Stimulated activated CD8-positive, alpha-beta memory T cell treated with anti-CD3 and anti-CD28 coated beads, Interleukin-2, amount 100 ng/mL, for 1 hour (primary cell): ENCODE measurements around the gene NDUFC2.
"Not testable (repeated sequence)": the region's sequence is repeated elsewhere in the genome, so short reads cannot be mapped to it uniquely, and the experiment has no call there.

Experiments
- DNase-seq, 2 donors: peaks; one replicate each; pipeline ENCODE4 v3.0.0-alpha.2; 2020; ENCODE audit warnings: low read depth in 2 of 2

NDUFC2 gene

DNA sequence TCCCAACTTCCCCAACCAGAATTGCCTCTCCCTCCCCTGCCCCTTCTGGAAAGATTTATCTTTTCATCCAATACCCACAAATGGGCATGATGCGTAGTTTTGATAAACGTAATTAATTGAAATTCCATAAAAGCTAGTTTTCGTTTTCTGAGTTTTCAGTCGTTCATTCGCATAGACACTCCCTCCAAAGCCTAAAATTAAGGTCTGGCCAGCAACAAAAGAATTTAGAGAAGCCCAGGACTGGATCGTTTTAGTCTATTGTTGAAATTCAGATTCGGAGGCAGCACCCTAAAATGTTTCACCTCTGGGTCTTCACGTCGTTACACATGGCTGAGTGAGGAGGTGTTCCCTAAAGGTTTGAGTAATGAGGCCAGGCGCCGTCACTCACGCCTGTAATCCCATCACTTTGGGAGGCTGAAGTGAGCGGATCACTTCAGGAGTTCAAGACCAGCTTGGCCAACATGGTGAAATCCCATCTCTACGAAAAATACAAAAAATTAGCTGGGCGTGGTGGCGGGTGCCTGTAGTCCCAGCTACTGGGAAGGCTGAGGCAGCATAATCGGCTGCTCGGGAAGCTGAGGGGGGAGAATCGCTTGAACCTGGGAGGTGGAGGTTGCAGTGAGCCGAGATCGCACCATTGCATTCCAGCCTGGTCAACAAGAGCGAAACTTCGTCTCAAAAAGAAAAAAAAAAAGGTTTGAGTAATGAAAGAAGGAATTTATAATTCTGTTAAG, 589 bp upstream of the NDUFC2 start:
- DNase-seq: no peak

DNA sequence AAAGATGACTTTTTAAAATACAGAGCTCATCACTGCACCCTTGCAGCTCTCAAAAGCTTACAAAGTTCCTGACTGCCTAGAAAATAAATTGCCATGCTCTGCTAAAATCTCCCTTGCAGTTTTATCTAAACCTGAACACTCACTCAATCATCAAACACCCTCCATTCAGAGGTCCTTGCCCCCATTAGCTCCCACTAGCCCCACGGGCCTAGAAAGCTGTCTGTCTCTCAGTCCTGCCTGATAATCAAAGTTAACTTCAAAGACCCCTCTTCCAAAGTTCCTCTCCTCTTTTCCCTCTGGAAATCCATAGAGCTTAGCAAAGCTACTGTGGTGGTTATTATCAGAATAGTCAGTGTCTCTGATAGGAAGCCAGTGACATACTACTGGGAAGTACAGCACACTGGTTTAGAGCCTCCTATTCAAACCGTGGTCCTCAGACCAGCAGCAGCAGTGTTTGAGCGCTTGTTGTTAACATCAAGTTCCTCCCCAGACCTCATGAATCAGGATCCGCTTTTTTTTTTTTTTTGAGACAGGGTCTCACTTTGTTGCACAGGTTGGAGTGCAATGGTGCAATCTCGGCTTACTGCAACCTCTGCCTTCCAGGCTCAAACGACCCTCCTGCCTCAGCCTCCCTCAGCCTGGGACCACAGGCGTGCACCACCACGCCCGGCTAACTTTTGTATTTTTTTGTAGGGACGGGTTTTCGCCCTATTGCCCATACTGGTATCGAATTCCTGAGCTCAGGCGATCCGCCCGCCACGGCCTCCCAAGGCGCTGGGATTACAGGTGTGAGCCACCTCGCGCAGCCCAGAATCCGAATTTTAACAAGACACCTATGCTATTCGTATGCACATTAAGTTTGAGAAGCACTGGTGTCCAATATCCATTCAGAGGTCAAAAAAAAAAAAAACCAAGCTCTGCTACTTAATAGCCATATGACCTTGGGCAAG, 1.2 kb downstream of the NDUFC2 start:
- DNase-seq: no peak

DNA sequence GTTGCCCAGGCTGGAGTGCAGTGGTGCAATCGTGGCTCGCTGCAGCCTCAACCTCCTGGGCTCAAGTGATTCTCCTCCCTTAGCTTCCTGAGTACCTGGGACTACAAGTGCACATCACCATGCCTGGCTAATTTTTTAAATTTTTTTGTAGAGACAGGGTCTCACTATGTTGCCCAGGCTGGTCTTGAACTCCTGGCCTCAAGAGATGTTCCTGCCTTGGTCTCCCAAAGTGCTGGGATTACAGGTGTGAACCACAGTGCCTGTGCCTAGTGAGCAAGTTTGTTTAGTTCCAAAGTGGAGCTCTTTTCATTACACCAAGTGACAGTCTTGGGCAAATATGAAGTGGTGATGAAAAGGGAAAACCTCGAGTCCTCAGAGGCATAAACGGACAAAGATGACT, 2.1 kb downstream of the NDUFC2 start:
- DNase-seq: not testable (repeated sequence)

DNA sequence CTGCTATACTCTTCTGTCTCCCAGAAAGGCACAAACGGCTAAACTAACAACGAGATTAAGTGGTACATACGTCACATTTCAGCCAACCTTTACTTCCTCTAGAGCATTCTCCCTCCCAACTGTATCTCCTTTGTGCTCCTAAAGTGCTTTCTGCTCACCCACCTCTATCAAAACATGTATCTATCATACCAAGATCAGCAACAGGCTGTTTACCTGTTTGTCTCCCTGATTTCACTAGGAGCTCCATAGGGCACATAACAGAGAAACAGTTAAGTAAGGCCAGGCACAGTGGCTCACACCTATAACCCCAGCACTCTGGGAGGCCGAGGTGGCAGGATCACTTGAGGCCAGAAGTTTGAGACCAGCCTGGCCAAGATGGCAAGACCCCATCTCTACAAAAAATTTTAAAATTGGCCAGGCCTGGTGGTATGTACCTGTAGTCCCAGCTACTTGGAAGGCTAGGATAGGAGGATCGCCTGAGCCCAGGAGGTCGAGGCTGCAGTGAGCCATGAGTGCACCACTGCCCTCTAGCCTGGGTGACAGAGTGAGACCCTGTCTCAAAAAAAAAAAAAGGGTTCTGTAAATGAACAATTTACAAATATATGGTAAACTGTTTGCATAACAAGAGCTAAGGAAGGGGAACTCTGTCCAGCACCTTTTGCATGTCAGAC, 2.8 kb downstream of the NDUFC2 start:
- DNase-seq: no peak

DNA sequence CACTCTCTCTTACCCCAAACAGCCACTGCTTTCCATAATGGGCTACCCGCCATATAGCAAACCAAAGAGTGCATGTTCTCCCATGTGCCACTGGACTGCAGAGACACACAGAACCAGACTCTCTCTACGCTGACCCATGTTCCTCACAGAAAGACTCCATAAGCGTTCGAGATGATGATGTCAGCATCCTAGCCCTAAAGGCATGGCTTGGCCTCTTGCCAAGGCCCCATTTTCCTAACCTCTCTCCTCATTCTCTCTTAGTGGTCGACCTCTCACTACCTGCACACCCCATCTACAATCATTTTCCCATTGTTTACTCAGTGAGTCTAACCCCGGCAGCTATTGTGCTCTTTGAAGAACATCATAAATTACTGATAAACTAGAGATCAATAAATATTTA, 4.9 kb downstream of the NDUFC2 start:
- no peak for DNase-seq

DNA sequence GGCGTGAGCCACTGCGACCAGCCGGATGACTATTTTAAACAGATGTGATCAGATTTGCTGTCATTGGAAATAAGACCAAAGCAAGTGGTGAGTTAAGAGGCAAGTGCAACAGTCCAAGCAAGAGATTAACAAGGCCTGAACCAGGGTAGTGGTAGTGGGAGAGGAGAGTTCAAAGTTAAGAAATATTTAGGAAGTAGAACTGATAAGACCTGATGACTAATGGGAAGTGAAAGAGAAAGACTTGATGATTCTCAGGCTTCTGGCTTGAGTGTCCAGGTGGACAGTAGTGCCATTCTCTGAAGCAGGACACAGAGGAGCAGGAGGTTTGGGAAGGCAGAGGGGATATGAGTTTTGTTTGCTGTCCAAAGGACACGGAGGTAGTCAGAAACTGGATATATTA, 7.2 kb downstream of the NDUFC2 start:
- no peak for DNase-seq

DNA sequence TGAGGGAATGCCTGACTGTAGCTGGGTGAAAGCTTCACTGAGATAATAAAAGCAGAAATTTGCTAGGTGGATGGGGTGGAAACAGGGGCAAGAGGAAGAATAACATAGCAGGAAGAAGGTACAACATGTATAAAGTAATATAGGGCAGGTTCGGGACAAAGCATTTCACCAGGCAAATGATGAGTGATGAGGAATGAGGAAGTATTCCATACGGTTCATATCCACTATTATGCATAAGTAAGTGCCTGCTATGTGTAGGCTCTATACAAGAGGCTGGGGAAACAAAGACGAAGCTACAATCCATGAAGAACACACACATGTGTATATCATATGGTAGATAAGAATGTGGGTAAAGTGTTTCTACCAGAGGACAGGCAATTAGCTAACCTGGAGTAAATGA, 7.9 kb downstream of the NDUFC2 start:
- DNase-seq: no peak

DNA sequence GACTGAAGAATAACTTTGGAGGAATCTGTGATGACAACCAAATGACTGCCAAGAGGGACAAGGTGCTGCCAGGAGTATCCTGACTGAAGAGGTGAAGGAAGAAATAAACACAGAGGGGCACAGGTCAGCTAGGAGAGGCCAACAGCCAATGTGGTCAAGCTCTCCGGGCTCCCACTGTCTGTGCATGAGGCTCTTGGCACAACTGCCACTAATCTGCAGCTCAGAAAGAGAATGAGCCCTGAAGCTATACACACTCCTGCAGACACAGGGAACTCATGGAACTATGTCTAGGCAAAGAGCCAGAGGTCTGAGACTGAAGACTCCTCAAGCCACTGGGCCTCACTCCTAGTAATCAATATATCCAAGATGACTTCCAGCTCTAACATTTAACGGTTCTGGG, 9.0 kb downstream of the NDUFC2 start:
- DNase-seq: no peak

DNA sequence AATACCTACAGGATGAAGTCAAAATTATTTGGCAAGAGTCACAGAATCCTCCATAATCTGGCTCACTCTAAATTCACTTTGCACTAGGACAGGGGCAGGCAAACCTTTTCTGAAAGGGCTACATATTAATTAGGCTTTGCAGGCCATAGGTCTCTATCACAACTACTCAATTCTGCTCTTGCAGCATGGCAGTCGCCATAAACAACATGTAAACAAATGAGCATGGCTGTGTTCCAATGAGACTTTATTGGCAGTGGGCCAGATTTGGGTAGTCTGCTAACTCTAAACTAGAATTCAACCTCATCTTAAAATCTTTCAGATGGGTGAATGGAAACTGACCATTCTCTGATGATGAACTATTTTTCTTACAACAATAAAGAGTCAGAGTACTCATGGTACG, 10.2 kb downstream of the NDUFC2 start:
- DNase-seq: no peak

DNA sequence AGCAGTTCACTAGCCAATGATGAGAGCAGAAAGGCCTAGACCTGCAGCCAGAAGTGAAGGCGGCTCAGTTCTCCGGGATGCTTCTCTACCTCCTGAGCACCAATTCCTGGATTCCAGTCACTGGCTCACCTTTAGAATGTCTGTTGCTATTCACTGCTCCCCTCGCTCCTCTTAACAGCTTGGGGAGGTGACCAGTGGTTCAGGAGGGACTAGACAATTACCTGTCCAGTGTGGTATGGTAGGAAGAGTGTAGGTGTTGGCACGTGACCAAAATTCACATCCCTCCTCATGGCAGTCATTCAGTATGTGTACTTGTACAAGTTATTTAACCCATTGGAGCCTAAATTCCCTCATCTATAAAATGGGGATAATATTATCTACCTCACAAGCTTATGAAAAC, 12.0 kb downstream of the NDUFC2 start:
- DNase-seq: no peak

DNA sequence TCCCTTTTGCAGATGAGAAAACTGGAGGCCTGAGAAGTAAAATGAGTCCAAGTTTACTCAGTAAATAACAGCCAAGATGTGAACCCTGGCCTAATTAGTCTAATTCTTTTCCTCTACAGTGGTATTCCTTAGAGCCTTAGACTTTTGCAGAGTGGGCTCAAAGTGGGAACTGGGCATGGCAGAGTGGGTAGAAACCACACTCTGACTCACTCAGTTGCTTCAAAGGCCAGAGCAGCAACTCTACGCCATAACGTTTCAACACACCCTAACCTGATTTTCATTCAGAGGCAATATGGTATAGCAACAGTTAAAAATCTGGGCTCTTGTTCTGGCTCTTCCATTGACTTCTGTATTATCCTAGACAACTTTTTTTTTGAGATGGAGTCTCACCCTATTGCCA, 13.2 kb downstream of the NDUFC2 start:
- DNase-seq: no peak

DNA sequence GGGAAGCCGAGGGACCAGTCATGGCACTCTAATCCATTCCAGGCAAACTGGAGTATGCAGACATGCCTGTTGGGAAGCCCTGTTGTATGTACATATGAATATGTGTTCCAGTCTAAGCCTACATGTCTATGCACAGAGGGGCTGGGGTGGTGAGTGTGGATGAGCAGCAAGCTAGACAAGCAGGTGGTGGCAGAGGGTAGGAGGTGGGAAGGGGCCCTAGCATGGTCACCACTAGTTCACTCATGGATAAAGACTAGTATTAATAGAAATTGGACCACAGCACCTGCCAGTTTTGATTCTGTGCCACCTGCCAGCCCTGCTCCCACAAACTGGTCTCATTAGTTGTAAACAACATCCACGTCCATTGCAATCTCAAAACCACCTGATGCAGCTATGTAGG, 14.5 kb downstream of the NDUFC2 start:
- no peak for DNase-seq

DNA sequence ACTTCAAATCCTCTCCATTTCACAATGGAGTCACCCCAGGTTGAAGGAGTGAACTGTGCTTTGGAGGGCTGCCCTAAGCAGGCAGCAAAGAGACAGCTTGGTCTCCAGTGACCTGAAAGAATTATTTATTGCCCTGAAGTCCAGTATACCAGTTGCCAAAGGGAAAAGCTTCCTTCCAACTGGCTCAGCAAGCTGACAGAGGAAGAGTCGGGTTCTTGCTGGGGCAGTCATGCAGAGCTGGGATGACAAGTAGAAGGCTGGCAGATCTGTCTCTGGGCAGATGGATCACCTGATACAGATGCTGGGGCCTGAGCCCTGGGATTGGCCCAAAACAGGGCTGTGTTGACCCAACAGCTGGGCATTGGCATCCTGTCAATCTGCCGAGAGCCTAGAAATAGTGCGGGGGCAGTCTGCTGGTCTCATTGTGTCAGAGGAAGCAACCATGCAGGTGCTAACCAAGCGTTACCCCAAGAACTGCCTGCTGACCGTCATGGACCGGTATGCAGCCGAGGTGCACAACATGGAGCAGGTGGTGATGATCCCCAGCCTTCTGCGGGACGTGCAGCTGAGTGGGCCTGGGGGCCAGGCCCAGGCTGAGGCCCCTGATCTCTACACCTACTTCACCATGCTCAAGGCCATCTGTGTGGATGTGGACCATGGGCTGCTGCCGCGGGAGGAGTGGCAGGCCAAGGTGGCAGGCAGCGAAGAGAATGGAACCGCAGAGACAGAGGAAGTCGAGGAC, 16.1 kb downstream of the NDUFC2 start, which contains the start of gene THRSP:
Gene THRSP (plus strand): TSS at position 422 of the 742 bp plus-strand sequence. CDS start 21 bp downstream, at position 443.
- DNase-seq: no peak

DNA sequence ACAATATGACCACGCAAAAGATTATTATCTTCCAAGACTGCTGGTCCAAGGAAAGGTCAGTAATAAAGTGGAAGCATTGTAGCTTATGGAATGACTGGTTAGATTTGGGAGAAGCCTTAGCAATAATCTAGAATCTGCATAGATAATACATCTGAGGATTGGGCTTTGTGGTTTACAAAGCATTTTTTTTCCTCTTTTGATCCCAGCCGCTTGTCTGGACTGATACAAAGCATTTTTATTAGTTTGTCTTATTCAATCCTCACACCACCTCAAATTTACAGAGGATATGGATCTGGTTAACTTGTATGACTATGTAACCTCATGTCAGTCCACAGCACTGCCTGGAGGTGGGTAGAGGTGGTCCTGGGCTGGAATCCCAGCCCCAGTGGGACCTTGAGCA, 17.0 kb downstream of the NDUFC2 start:
- no peak for DNase-seq

DNA sequence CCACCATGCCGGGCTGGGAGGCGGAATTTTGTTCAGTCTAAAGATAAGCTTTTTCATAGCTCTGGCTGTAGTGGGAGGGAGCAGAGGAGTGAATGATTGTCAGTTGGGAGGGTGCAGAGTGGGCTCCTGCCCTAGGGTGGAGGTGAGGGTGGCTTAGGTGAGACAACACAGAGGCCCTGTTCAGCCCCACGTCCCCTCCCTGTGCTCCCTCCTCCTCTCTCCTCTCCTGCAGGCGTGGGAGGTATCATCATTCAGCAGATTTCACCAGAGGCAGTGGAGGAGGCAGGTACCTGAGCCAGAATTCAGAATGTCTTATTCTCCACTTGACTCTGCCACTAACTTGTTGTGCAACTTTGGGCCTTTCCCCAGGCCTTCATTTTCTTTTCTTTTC, 17.7 kb downstream of the NDUFC2 start:
- DNase-seq: no peak

DNA sequence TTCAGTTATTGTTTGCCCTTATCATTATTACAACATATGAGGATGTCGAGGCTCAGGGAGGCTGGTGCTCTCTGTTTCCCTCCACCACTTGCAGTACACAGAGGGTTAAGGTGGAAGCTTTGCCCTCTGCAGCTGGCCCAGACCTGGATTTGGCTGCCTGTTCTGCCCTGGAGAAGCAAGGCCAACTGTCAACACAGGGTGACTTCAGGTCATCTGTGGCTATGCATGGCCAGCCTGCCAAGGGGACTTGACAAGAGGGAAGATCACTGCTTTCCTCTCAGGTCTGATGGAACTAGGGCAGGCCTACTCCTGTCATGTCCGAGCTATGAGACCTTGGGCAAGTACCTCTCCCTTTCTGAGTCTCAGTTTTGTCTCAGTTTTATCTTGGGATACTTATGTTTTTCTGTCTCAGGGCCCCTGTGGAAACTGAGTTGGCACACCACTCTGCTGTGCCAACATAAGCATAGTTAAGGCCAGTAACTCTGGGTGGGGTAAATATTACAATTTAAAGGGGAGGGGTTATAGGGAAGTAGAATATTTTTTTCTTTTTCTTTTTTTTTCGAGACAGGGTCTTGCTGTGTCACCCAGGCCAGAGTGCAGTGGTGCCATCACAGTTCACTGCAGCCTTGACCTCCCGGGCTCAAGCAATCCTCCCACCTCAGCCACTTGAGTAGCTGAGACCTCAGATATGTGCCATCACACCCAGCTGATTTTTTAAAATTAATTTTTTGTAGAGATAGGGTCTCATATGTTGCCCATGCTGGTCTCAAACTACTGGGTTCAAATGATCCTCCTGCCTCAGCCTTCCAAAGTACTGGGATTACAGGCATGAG, 18.4 kb downstream of the NDUFC2 start:
- DNase-seq: no peak

DNA sequence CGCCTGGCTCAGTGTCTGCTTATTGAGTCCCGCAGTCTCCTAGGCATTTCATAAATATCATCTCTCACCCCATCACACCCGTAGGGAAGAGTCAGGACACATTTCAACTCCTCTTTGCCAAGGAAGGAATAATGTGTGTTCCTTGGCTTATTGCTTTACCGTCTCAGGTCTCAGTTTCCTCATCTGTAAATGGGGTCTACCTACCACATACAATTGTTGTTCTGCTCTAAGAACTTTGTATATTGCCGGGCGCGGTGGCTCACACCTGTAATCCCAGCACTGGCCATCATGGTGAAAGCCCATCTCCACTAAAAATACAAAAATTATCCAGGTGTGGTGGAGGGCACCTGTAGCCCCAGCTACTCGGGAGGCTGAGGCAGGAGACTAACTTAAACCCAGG, 19.1 kb downstream of the NDUFC2 start:
- no peak for DNase-seq

DNA sequence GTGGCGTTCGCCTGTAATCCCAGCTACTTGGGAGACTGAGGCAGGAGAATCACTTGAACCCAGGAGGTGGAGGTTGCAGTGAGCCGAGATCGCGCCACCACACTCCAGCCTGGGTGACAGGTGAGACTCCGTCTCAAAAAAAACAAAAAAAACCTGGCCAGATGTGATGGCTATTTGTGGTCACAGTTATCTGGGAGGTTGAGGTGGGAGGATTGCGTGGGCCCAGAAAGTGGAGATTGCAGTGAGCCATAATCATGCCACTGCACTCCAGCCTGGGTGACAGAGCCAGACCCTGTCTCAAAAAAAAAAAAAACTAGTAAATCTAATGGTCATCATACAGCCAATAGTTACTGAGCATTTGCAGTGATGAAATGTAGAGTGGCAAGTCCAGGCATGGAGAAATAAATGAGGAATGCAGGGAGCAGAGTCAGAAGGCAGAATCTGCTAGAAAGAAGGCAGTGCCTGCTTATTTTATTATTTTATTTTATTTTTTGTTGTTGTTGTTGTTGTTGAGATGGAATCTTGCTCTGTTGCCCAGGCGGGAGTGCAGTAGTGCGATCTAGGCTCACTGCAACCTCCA, 19.8 kb downstream of the NDUFC2 start:
- DNase-seq: not testable (repeated sequence)

DNA sequence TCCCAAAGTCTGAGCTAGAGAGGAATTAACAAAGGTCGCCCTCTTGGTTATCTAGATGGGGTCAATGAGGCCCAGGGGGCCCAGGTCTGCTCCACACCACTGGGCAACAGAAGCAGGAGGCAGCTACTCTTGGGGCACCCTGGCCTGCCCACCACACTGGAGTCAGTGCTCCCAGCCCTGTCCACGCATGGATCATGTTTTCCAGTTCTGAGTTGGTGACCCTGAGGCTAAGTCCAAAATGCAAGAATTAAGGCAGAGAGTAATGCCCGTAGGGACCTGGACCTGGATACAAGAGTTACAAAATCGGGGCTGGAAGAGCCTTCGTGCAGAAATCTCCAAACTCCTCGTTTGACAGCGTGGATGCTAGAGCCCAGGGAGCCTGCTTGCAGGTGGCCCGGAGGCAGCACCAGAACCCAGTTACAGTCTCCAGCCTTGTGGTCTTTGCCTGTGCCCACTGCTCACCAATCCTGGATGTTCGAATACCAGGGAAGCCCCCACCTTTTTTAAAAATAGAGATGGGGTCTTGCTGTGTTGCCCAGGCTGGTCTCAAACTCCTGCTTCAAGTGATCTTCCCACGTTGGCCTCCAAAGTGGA, 22.1 kb downstream of the NDUFC2 start:
- DNase-seq: no peak

DNA sequence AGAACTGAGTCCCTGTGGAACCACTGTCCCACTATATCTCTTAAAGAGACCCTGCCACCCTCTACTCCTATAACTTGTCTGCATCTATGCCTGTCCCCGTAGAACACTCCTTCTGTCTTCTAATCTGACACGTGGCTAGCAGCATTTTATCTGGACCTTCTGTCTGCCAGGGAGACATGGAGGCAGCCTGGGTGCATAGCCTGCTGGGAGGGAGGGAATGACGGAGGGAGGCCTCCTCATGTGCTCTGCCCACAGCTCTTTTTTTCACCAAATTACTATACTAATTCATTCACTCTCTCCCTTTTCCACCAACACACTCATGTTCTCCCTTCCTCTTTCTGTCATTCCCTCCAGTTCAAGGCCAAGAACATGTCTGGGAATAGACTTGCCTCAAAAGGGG, 23.6 kb downstream of the NDUFC2 start:
- DNase-seq: no peak
